K562 (cell line): ENCODE data around the gene ARHGEF16. TPM values are rescaled to one million over a fixed set of nuclear protein-coding genes. Genes with fewer than 3 reads are reported as not detected.

Source experiments
- ATAC-seq: fragments of 200-7000 bp; cut with Tn5 transposase; 3 replicates; pipeline ENCODE4 v1.9.1; 2020; ENCODE audit warnings: moderate library complexity
- BruUV-seq: library from RNA; stranded (reverse); fragments of 400-500 nt; replicated peaks from 2 replicates; lab custom pipeline; 2021; lab: Mats Ljungman, UMichigan
- CTCF ChIA-PET: fragments of 300-600 bp; formaldehyde crosslinking; extraction: SDS; loops from one replicate; lab custom pipeline; 2021; ENCODE audit warnings: low intra/inter-chr PET ratio; lab: Yijun Ruan, JAX
- POLR2A ChIA-PET: fragments of 300-600, 350-650 bp; sonication (Branson Sonifier 250); formaldehyde crosslinking; extraction: SDS; loops from one replicate; lab custom pipeline; 2021; ENCODE audit warnings: antibody characterized with exemption, inconsistent platforms; lab: Yijun Ruan, JAX
- DNase-seq, 4 experiments: peaks; one replicate each; pipeline versions ENCODE4 v3.0.0 to v3.0.0-alpha.2; 2011 to 2018; ENCODE audit warnings: low spot score in 3 of 4, mixed read lengths in 3 of 4; ENCODE audit errors: extremely low read depth in 1 of 4
- FAIRE-seq: peaks from 2 replicates; lab custom pipeline; 2011; peaks lifted over from hg19 to GRCh38; lab: Jason Lieb, UNC
- H2AFZ ChIP-seq: 2 replicates; pipeline ENCODE4 v1.6.0; 2011; ENCODE audit warnings: low read depth, low read length, control low read depth, inconsistent platforms
- H3K27ac ChIP-seq: fragments of 200-600 bp; 3 replicates; pipeline ENCODE4 v1.8.0; 2011; ENCODE audit warnings: low read depth, mild to moderate bottlenecking, control low read depth, inconsistent platforms, low read length, moderate library complexity, mixed read lengths; ENCODE audit errors: extremely low read depth
- H3K27me3 ChIP-seq, 2 experiments: fragments of 300-600 bp in 1 of 2; 2 replicates in 1 of 2; 3 replicates in 1 of 2; pipeline versions ENCODE4 v1.6.0 to v1.8.0; 2011; ENCODE audit warnings: inconsistent platforms in 2 of 2, low read length in 2 of 2, mild to moderate bottlenecking in 1 of 2, mixed read lengths in 1 of 2, moderate library complexity in 1 of 2; ENCODE audit not compliant: control insufficient read depth in 2 of 2, insufficient read depth in 2 of 2
- H3K36me3 ChIP-seq: fragments of 300-600 bp; 3 replicates; pipeline ENCODE4 v1.8.0; 2011; ENCODE audit warnings: mild to moderate bottlenecking, low read length, inconsistent platforms; ENCODE audit not compliant: control insufficient read depth, insufficient read depth
- H3K4me1 ChIP-seq, 2 experiments: fragments of 200-600 bp in 1 of 2; replicated peaks in 1 of 2; 2 replicates in 1 of 2; 3 replicates in 1 of 2; pipeline versions ENCODE4 v1.5.1 to v1.8.0; 2011; ENCODE audit warnings: inconsistent platforms in 2 of 2, low read length in 2 of 2, mild to moderate bottlenecking in 1 of 2, mixed read lengths in 1 of 2, moderate library complexity in 1 of 2; ENCODE audit not compliant: control insufficient read depth in 2 of 2, insufficient read depth in 2 of 2
- H3K4me2 ChIP-seq: 2 replicates; pipeline ENCODE4 v1.6.1; 2011; ENCODE audit warnings: low read length, control low read depth, inconsistent platforms, mixed read lengths; ENCODE audit not compliant: insufficient read depth
- H3K4me3 ChIP-seq: fragments of 200-600 bp; sonication (generic), shearing (Covaris generic); 2 replicates; pipeline ENCODE4 v1.5.1; 2016; ENCODE audit warnings: control low read depth, inconsistent platforms
- H3K79me2 ChIP-seq: fragments of 200-600 bp; 3 replicates; pipeline ENCODE4 v1.8.0; 2011; ENCODE audit warnings: low read length, inconsistent platforms; ENCODE audit not compliant: control insufficient read depth, insufficient read depth
- H3K9ac ChIP-seq, 2 experiments: 2 replicates each; pipeline versions ENCODE4 v1.6.0 to v1.6.1; 2011; ENCODE audit warnings: low read depth in 2 of 2, low read length in 2 of 2, control low read depth in 1 of 2, inconsistent platforms in 1 of 2, mild to moderate bottlenecking in 1 of 2, mixed read lengths in 1 of 2; ENCODE audit not compliant: insufficient read depth in 1 of 2
- H3K9me1 ChIP-seq: one replicate; pipeline ENCODE4 v1.6.0; 2011; ENCODE audit warnings: inconsistent platforms, mild to moderate bottlenecking, low read length, moderate library complexity; ENCODE audit not compliant: control insufficient read depth, insufficient read depth
- H3K9me3 ChIP-seq: replicated peaks from 2 replicates; pipeline ENCODE4 v1.5.1; 2011; ENCODE audit warnings: low read depth, low read length, inconsistent platforms; ENCODE audit not compliant: control insufficient read depth, insufficient read depth
- H4K20me1 ChIP-seq: replicated peaks from 2 replicates; pipeline ENCODE4 v1.6.1; 2011; ENCODE audit warnings: low read length, inconsistent platforms, mixed read lengths; ENCODE audit not compliant: control insufficient read depth, insufficient read depth
- FOXK1 ChIP-seq: sonication (generic); formaldehyde crosslinking; IDR thresholded peaks from 2 replicates; pipeline ENCODE4 v1.8.0; 2022; ENCODE audit warnings: missing genetic modification reagents, mild to moderate bottlenecking, borderline replicate concordance
- MYC ChIP-seq, 2 experiments: fragments of 250-450 bp in 1 of 2; sonication (Bioruptor Pico) in 1 of 2; IDR thresholded peaks; 2 replicates each; pipeline versions ENCODE4 v1.5.1 to v1.6.1; 2012 to 2021; ENCODE audit warnings: low read depth in 2 of 2, borderline replicate concordance in 1 of 2, improper control_type of control experiment in 1 of 2, low read length in 1 of 2, mild to moderate bottlenecking in 1 of 2, moderate library complexity in 1 of 2
- NFIX ChIP-seq: fragments of 250-450 bp; sonication (Bioruptor Pico); IDR thresholded peaks from 2 replicates; pipeline ENCODE4 v1.4.0; 2020; ENCODE audit warnings: low read depth, mild to moderate bottlenecking, moderate library complexity
- USF2 ChIP-seq: sonication (generic); formaldehyde crosslinking; IDR thresholded peaks from 2 replicates; pipeline ENCODE4 v1.5.0; 2020; ENCODE audit warnings: missing genetic modification reagents
- WGBS: fragments of 100-300 bp; shearing (Covaris generic); methylation state at CpG from one replicate; pipeline ENCODE4 v1.1.6; 2016; ENCODE audit warnings: low coverage, mixed read lengths; ENCODE audit not compliant: insufficient coverage; ENCODE audit errors: missing lambda C conversion rate; 5-methylcytosine and 5-hydroxymethylcytosine counted together
- in situ Hi-C: fragments of 300-500 bp; cut with MboI; formaldehyde crosslinking; loops from 4 replicates; pipeline ENCODE4 v1.15.0; 2018; ENCODE audit warnings: inconsistent platforms, mixed read lengths
- intact Hi-C: fragments of 100-400 bp; cut with micrococcal nuclease; formaldehyde crosslinking; loops from 2 replicates; pipeline ENCODE4 v1.14.2; 2022
- polyA plus RNA-seq, 8 experiments: library from polyadenylated mRNA; depleted of rRNA in 4 of 8; stranded (reverse) in 5 of 8; unstranded in 3 of 8; fragments of >200 nt; fragmentation: Nextera tagmentation in 2 of 8; fragmentation: Illumina TruSeq in 1 of 8; extraction: Ambion mirVana in 2 of 8; extraction: Trizol in 1 of 8; gene quantifications; 2 replicates each; pipeline versions ENCODE4 v1.2.1 to v1.2.3, GENCODE V29; 2011 to 2014; ENCODE audit warnings: inconsistent platforms in 1 of 8, missing spikeins in 1 of 8
- total RNA-seq, 7 experiments: library from RNA; depleted of rRNA in 6 of 7; stranded (reverse); fragments of >200 nt in 6 of 7; fragmentation: Illumina TruSeq in 2 of 7; extraction: Trizol in 2 of 7; gene quantifications; 2 replicates each; pipeline versions ENCODE4 v1.2.1 to v1.2.3, GENCODE V29; 2011 to 2021; ENCODE audit warnings: low replicate concordance in 1 of 7

Gene ARHGEF16
- total and polyA plus RNA-seq, 9 of the 15 experiments (the other 6 are each of a cell fraction or from before 2014, with no cell fraction given): 0.15 to 1.2 (median 0.49) TPM; not detected in 2

DNA sequence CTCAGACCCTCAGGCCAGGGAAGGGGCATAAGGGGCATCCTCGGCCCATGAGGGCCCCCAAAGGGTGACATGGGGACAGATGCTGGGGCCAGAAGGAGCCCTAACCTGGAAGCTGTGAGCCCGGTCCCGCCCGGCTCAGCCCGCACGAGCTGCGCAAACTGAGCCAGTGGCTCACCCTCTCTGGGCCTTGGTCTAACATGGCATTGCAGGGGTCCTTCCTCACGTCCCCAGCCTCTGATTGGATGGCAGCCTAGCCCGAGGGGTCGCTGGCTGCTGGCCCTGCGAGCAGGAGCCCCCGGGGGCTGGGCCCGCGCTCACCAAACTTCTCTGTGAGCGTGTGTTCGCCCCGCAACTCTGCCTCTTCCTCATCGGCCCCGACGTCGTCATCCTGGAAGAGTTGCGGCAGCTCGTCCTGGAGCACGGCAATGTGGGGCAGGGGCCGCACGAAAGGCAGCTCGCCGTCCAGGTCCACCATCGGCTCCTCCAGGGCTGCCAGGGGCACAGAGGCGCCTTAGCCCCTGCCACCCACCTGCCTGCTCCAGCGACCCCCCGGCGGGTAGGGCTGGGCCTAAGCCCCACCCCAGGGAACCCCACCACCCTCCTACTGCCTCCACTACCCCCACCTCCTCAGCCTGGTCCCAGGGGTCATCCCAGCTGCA, 54.4 kb downstream of the ARHGEF16 start:
- no peak overlapping the region for H3K4me3 ChIP-seq
- H3K9ac ChIP-seq: 0 out of 4 replicates have a peak overlapping the region, but pooled peaks of 1 of the 2 experiments have one; percentile 26
- peaks cover 18% of the 10 kb centered on the region; the same call in 1 of the 2 replicates for H4K20me1 ChIP-seq
- H3K36me3 ChIP-seq: no peaks in the 10 kb centered on the region
- intact Hi-C loops (no loop called here), in situ Hi-C loops (no loop called here)
- FAIRE-seq (no peak), DNase-seq (no peak), ATAC-seq (no peak)
- H3K4me2 ChIP-seq: no peak overlapping the region
- H3K27ac ChIP-seq: no peak overlapping the region
- CTCF ChIA-PET: no interaction called here
- H3K4me1 ChIP-seq: peaks cover 0 to 36% of the 10 kb centered on the region in 2 experiments; a peak in 2 of 5 replicates
- H3K79me2 ChIP-seq: no peaks in the 10 kb centered on the region
- H3K9me1 ChIP-seq: no peaks in the 10 kb centered on the region
- H3K9me3 ChIP-seq: no peaks in the 10 kb centered on the region
- BruUV-seq: no TSS peak
- H2AFZ ChIP-seq: no peak overlapping the region
- 2% methylated on average over 33 of the region's 33 CpGs for WGBS
- H3K27me3 ChIP-seq: peaks cover 2 to 58% of the 10 kb centered on the region in 2 experiments; a peak in 4 of 5 replicates
- TF ChIP-seq NFIX (CRISPR knock-in tag) (no peak), USF2 (no peak), MYC (IDR thresholded peaks at IDR 0.05; ENCODE audit: low read depth, low read length) (no peak), MYC (CRISPR knock-in tag; IDR thresholded peaks at IDR 0.05; ENCODE audit: borderline replicate concordance, low read depth) (no peak), FOXK1 (CRISPR knock-in tag) (no peak)
- POLR2A ChIA-PET: interaction anchor here (0.6 kb wide), 2 partner anchors 92 to 141 kb away, joined by 3 to 4 read pairs; partner anchors contain the start of gene WRAP73
